AG04449 (cell line): ENCODE data around the gene PTPN14.

ENCODE experiments used
- CTCF ChIA-PET: fragments of 350-600 bp; formaldehyde crosslinking; extraction: SDS; loops from one replicate; lab custom pipeline; 2021; ENCODE audit warnings: antibody characterized with exemption; lab: Yijun Ruan, JAX
- POLR2A ChIA-PET: fragments of 400-600, 350-600 bp; formaldehyde crosslinking; extraction: SDS; loops from one replicate; lab custom pipeline; 2020; ENCODE audit warnings: antibody characterized with exemption, inconsistent platforms; lab: Yijun Ruan, JAX
- DNase-seq: peaks from one replicate; pipeline ENCODE4 v3.0.0-alpha.2; 2010; ENCODE audit warnings: low read depth, low spot score
- H3K4me3 ChIP-seq: 2 replicates; pipeline ENCODE4 v1.5.1; 2011; ENCODE audit warnings: low read depth, mild to moderate bottlenecking, control low read depth, low read length
- CTCF ChIP-seq: IDR thresholded peaks from one replicate; pipeline ENCODE4 v1.5.1; 2011; ENCODE audit warnings: mild to moderate bottlenecking, moderate library complexity, low read length, control low read depth, inconsistent platforms; ENCODE audit not compliant: insufficient read depth; ENCODE audit errors: missing control alignments

Gene PTPN14

GRCh38 chr1:214416417-214416816 lies 135.0 kb downstream of the PTPN14 start:
- TF ChIP-seq CTCF = no peak
- H3K4me3 ChIP-seq = no peak overlapping the region
- POLR2A ChIA-PET = no interaction called here
- no peak for DNase-seq
- CTCF ChIA-PET = interaction anchor here (0.6 to 1.5 kb wide), 5 partner anchors 11 to 169 kb away, joined by 3 to 7 read pairs (median 3); no protein-coding TSS in a partner anchor

- CTCF ChIA-PET = interaction anchor here (1.5 to 2.1 kb wide), 2 partner anchors 11 to 170 kb away, joined by 7 to 8 read pairs; no protein-coding TSS in a partner anchor
- POLR2A ChIA-PET = no interaction called here
- no peak for TF ChIP-seq CTCF
- no peak for DNase-seq
- H3K4me3 ChIP-seq = no peak overlapping the region
Measured at GRCh38 chr1:214415131-214415530, 136.3 kb downstream of the PTPN14 start.

- TF ChIP-seq CTCF = no peak
- no peak for DNase-seq
- POLR2A ChIA-PET = no interaction called here
- no peak overlapping the region for H3K4me3 ChIP-seq
- CTCF ChIA-PET = interaction anchor here (1.1 to 2.1 kb wide), 3 partner anchors 11 to 169 kb away, joined by 3 to 8 read pairs (median 4); no protein-coding TSS in a partner anchor
Measured at GRCh38 chr1:214414691-214415090, 136.7 kb downstream of the PTPN14 start.

GRCh38 chr1:214413315-214413714 lies 138.1 kb downstream of the PTPN14 start:
- TF ChIP-seq CTCF = no peak
- ChIA-PET CTCF (interaction anchor here (1.1 to 1.8 kb wide), 4 partner anchors 25 to 172 kb away, joined by 3 to 7 read pairs (median 4); no protein-coding TSS in a partner anchor), POLR2A (no interaction called here)
- DNase-seq = no peak
- no peak overlapping the region for H3K4me3 ChIP-seq

DNA sequence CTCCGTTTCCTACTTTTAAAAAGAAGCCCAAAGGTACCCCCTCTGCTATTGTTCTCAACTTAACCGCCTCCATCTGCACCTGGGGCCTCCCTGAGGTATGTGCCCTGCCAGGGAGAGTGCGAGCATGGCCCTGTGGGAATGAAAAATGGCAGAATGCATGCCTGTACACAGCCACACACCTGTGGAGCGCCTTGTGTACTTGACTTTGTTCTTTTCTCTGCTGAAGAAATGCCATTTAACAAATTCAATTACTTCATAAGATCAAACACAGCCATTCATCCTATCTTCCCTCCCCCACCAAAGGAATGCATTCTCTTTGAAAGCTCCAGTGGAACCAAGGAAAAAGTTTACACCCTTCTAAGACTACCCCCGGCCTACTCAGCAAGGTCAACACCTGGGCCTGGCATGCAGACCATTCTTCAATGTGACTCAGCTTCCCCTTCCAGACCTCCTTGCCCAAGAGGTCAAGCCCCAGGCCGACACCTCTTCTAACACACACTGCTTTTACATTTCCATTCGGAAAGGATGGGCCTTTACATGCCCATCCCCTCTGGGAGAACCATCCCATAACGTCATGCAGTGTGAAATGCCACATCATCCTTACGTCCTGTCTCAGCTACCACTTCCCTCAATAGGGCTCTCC lies 146.7 kb downstream of the PTPN14 start:
- no peak for DNase-seq
- no peak overlapping the region for H3K4me3 ChIP-seq
- ChIA-PET POLR2A (interaction anchor here (1.0 to 1.4 kb wide), 3 partner anchors 8 to 146 kb away, joined by 3 to 4 read pairs (median 4); no protein-coding TSS in a partner anchor), CTCF (interaction anchor here (2.1 to 5.3 kb wide), 3 partner anchors 10 to 181 kb away, joined by 8 to 19 read pairs (median 10); no protein-coding TSS in a partner anchor)
- TF ChIP-seq CTCF = no peak

DNA sequence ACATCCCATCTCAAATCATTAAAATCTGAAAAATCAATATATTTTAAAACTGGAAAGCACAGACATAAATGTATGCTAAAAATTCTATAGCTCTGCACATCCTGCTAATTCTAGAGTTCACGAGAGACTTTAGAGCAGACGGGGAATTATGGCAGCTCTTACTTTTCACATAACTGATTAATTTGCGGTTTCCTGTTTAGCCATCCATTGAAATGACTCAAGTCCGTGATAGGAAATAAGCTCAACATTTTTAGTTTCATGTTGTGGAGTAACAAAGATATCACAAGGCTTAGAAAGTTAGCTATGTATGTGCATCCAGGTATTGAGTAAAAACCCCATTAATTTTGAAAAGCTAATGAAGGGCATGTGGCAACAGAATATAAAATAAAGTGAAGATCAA lies 147.2 kb downstream of the PTPN14 start:
- TF ChIP-seq CTCF = no peak
- POLR2A ChIA-PET = interaction anchor here (1.0 to 1.6 kb wide), 3 partner anchors 8 to 147 kb away, joined by 3 to 4 read pairs (median 4); no protein-coding TSS in a partner anchor
- DNase-seq = no peak
- CTCF ChIA-PET = interaction anchor here (0.8 to 5.3 kb wide), 5 partner anchors 11 to 1120 kb away, joined by 3 to 19 read pairs (median 8); no protein-coding TSS in a partner anchor
- no peak overlapping the region for H3K4me3 ChIP-seq
